ENCODE results near the gene RXFP1.

- TF ChIP-seq POLR2A (IDR thresholded peaks at IDR 0.05; ENCODE audit: extremely low read depth, insufficient read length), result no peak
- TF ChIP-seq CTCF (IDR thresholded peaks at IDR 0.05; ENCODE audit: low read depth, low read length), result no peak
- no peak for TF ChIP-seq MYC (IDR thresholded peaks at IDR 0.05; ENCODE audit: low read depth, low read length)
Observed at GRCh38 chr4:158581161-158581560, 59.5 kb downstream of the RXFP1 start.

All from NB4 (cell line).